ENCODE results near the gene FBXL3. TPM values are rescaled to one million over a fixed set of nuclear protein-coding genes. Genes with fewer than 3 reads are reported as not detected.

The FBXL3 gene
- polyA plus RNA-seq, 3 donors = 14.7 to 20.0 (median 19.0) TPM

DNA sequence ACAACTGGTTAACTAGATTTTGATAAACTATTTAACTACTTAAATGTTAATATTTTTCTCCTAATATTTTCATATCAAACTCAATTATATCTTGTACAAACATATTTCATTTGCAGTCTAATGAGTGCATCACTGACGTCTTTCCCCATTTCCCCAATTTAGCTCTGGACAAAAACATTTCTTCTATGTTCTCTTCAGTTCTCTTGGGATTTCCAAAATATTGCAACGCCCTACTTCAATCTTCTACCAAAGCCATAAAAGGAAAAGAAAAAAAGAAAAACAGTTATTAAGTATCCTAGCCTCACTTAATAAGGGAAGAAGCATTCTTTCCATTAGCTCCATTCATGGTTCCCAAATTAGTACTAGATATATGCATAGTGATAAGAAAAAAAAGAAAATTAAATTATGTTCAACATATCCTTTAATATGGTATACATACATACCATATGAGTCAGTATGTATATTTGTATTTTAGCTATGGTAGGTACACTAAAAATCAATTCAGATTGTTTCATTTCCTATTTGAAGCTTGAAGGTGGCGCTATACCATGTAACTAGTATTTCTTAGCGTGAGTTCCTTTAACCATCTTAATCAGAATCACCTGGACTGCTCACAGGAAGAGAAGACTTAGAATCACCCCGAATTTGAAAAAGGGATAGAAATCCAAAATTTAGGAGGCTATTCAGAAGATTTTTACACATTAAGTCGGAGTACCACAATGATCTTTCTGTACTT lies 9.9 kb downstream of the FBXL3 start:
- H3K27ac Mint-ChIP-seq = peak overlapping the region in 1 of 7 donors; percentile 22
- no peaks in the 10 kb centered on the region for H3K27me3 ChIP-seq (ENCODE audit: control insufficient read depth in 2 of 2, insufficient read depth in 2 of 2, low read length in 2 of 2)
- H3K4me1 Mint-ChIP-seq = peaks cover 12% of the 10 kb centered on the region
- H3K9me3 ChIP-seq (replicated peaks in 1 of 2; ENCODE audit: control insufficient read depth in 1 of 2, insufficient read depth in 1 of 2, low read length in 2 of 2) = no peaks in the 10 kb centered on the region
- H3K4me1 ChIP-seq (ENCODE audit: control insufficient read depth in 1 of 2, insufficient read depth in 2 of 2, low read length in 2 of 2) = peaks cover under 1% of the 10 kb centered on the region in 2 donors
- H3K4me3 ChIP-seq (replicated peaks in 1 of 3; ENCODE audit: low read depth in 2 of 3, low read length in 3 of 3) = no peak overlapping the region
- peaks cover 62 to 73% of the 10 kb centered on the region in 2 donors for H3K36me3 Mint-ChIP-seq
- peaks cover 0 to 2% (median 0%) of the 10 kb centered on the region in 3 donors for H3K27me3 Mint-ChIP-seq (ENCODE audit: low read depth in 3 of 3)
- H4K20me1 ChIP-seq (ENCODE audit: insufficient read depth, low read length) = peaks cover 100% of the 10 kb centered on the region
- H3K4me2 ChIP-seq (replicated peaks; ENCODE audit: extremely low read depth, low read length, poor library complexity, severe bottlenecking) = no peak overlapping the region
- no peak overlapping the region for H2AFZ ChIP-seq (ENCODE audit: insufficient read depth, low read depth, low read length, poor library complexity, severe bottlenecking)
- no peak overlapping the region for H3K4me3 Mint-ChIP-seq
- no CpG with 5 or more reads among the region's 6 CpGs for WGBS (ENCODE audit: insufficient coverage)
- peak in 1 of 3 donors; percentile 16 for DNase-seq
- intact Hi-C loops (cut with micrococcal nuclease) = no loop called here
- H3K79me2 ChIP-seq (ENCODE audit: insufficient read depth, low read length) = peaks cover 99% of the 10 kb centered on the region
- peaks cover 68 to 99% of the 10 kb centered on the region in 2 donors for H3K36me3 ChIP-seq (replicated peaks in 1 of 2; ENCODE audit: control insufficient read depth in 1 of 2, insufficient read depth in 2 of 2, low read length in 2 of 2)
- TF ChIP-seq, protein P1, sequence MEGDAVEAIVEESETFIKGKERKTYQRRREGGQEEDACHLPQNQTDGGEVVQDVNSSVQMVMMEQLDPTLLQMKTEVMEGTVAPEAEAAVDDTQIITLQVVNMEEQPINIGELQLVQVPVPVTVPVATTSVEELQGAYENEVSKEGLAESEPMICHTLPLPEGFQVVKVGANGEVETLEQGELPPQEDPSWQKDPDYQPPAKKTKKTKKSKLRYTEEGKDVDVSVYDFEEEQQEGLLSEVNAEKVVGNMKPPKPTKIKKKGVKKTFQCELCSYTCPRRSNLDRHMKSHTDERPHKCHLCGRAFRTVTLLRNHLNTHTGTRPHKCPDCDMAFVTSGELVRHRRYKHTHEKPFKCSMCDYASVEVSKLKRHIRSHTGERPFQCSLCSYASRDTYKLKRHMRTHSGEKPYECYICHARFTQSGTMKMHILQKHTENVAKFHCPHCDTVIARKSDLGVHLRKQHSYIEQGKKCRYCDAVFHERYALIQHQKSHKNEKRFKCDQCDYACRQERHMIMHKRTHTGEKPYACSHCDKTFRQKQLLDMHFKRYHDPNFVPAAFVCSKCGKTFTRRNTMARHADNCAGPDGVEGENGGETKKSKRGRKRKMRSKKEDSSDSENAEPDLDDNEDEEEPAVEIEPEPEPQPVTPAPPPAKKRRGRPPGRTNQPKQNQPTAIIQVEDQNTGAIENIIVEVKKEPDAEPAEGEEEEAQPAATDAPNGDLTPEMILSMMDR (IDR thresholded peaks at IDR 0.05) = no peak
- H3K9ac ChIP-seq (ENCODE audit: insufficient read depth, low read length, poor library complexity, severe bottlenecking) = no peak overlapping the region
- no peak overlapping the region for H3K27ac ChIP-seq (ENCODE audit: low read depth in 1 of 2, low read length in 2 of 2)
- H3K9me3 Mint-ChIP-seq = no peaks in the 10 kb centered on the region

DNA sequence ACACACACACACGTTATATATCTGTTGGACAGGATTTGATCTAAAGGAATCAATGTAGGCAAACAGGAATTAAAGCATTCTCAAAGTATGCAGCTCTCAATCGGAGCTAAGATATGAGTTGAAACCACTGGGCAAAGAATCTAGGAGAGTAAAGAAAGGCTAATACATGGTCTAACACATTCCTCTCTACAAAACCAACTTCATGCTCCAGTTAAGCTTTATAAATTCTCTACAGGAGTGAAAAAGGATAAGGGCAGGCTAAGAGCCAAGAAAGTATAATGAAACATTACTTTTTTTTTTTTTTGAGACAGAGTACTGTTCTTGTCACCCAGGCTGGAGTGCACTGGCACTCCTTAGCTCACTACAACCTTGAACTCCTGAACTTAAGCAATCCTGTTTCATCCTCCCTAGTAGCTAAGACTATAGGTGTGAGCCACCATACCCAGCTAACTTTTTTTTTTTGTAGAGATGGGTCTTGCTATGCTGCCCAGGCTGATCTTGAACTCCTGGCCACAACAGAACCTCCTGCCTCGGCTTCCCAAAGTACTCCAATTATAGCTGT lies 10.6 kb downstream of the FBXL3 start:
- Histone ChIP-seq H2AFZ (ENCODE audit: insufficient read depth, low read depth, low read length, poor library complexity, severe bottlenecking) (no peak overlapping the region), H3K4me3 (replicated peaks in 1 of 3; ENCODE audit: low read depth in 2 of 3, low read length in 3 of 3) (no peak overlapping the region), H3K9ac (ENCODE audit: insufficient read depth, low read length, poor library complexity, severe bottlenecking) (no peak overlapping the region), H3K27ac (ENCODE audit: low read depth in 1 of 2, low read length in 2 of 2) (no peak overlapping the region), H3K4me2 (replicated peaks; ENCODE audit: extremely low read depth, low read length, poor library complexity, severe bottlenecking) (no peak overlapping the region), H4K20me1 (ENCODE audit: insufficient read depth, low read length) (peaks cover 100% of the 10 kb centered on the region), H3K27me3 (ENCODE audit: control insufficient read depth in 2 of 2, insufficient read depth in 2 of 2, low read length in 2 of 2) (no peaks in the 10 kb centered on the region), H3K9me3 (replicated peaks in 1 of 2; ENCODE audit: control insufficient read depth in 1 of 2, insufficient read depth in 1 of 2, low read length in 2 of 2) (no peaks in the 10 kb centered on the region), H3K36me3 (replicated peaks in 1 of 2; ENCODE audit: control insufficient read depth in 1 of 2, insufficient read depth in 2 of 2, low read length in 2 of 2) (peaks cover 74 to 99% of the 10 kb centered on the region in 2 donors), H3K4me1 (ENCODE audit: control insufficient read depth in 1 of 2, insufficient read depth in 2 of 2, low read length in 2 of 2) (no peaks in the 10 kb centered on the region), H3K79me2 (ENCODE audit: insufficient read depth, low read length) (peaks cover 99% of the 10 kb centered on the region)
- no peak overlapping the region for H3K27ac Mint-ChIP-seq
- H3K4me1 Mint-ChIP-seq = peaks cover 7% of the 10 kb centered on the region
- intact Hi-C loops (cut with micrococcal nuclease) = no loop called here
- TF ChIP-seq, protein P1 (IDR thresholded peaks at IDR 0.05) = no peak
- H3K36me3 Mint-ChIP-seq = peaks cover 67 to 80% of the 10 kb centered on the region in 2 donors
- DNase-seq = no peak
- no peak overlapping the region for H3K4me3 Mint-ChIP-seq
- H3K9me3 Mint-ChIP-seq = no peaks in the 10 kb centered on the region
- WGBS (ENCODE audit: insufficient coverage) = 100% methylated on average over 1 of the region's 3 CpGs
- H3K27me3 Mint-ChIP-seq (ENCODE audit: low read depth in 3 of 3) = peaks cover 0 to 2% (median 0%) of the 10 kb centered on the region in 3 donors
